Fibroblast of lung (primary cell): ENCODE results near the gene NPIPB6.
"Not testable (repeated sequence)": the region's sequence is repeated elsewhere in the genome, so short reads cannot be mapped to it uniquely, and the experiment has no call there.

ENCODE experiments used
- EZH2 ChIP-seq: IDR thresholded peaks from 2 replicates; pipeline ENCODE4 v1.5.1; 2012; ENCODE audit warnings: low read length, control low read depth, mild to moderate bottlenecking; ENCODE audit errors: missing control alignments
- TF ChIP-seq, protein P1 (sequence below), 2 donors: IDR thresholded peaks in 1 of 2; conservative IDR thresholded peaks in 1 of 2; 1 replicate in 1 of 2; 2 replicates in 1 of 2; pipeline ENCODE4 v1.5.1; 2011 to 2012; ENCODE audit warnings: low read length in 2 of 2, control low read depth in 1 of 2, inconsistent platforms in 1 of 2, low read depth in 1 of 2, mild to moderate bottlenecking in 1 of 2

GRCh38 chr16:28362600-28362999 lies 708 bp downstream of the NPIPB6 start:
- TF ChIP-seq, protein P1, sequence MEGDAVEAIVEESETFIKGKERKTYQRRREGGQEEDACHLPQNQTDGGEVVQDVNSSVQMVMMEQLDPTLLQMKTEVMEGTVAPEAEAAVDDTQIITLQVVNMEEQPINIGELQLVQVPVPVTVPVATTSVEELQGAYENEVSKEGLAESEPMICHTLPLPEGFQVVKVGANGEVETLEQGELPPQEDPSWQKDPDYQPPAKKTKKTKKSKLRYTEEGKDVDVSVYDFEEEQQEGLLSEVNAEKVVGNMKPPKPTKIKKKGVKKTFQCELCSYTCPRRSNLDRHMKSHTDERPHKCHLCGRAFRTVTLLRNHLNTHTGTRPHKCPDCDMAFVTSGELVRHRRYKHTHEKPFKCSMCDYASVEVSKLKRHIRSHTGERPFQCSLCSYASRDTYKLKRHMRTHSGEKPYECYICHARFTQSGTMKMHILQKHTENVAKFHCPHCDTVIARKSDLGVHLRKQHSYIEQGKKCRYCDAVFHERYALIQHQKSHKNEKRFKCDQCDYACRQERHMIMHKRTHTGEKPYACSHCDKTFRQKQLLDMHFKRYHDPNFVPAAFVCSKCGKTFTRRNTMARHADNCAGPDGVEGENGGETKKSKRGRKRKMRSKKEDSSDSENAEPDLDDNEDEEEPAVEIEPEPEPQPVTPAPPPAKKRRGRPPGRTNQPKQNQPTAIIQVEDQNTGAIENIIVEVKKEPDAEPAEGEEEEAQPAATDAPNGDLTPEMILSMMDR (conservative IDR thresholded peaks at IDR 0.05 in 1 of 2, IDR thresholded peaks at IDR 0.05 in 1 of 2; ENCODE audit: low read depth in 1 of 2, low read length in 2 of 2) = not testable (repeated sequence)
- TF ChIP-seq EZH2 = not testable (repeated sequence)
